Right lung (tissue), 5 donors: ENCODE data around the gene WNT2B. TPM values are rescaled to one million over a fixed set of nuclear protein-coding genes. Genes with fewer than 3 reads are reported as not detected.

Source experiments
- DNase-seq, 2 donors: peaks; one replicate each; pipeline ENCODE4 v3.0.0-alpha.2; 2013
- polyA plus RNA-seq, 5 donors: library from polyadenylated mRNA; unstranded; fragments of 120-200 nt; gene quantifications; one replicate each; pipeline versions ENCODE4 v1.2.1 to v1.2.3, GENCODE V29; 2013; ENCODE audit warnings: inconsistent platforms in 1 of 5, low replicate concordance in 1 of 5; ENCODE audit not compliant: insufficient read length in 5 of 5, insufficient read depth in 1 of 5

The WNT2B gene
- polyA plus RNA-seq, 5 donors, result 3.5 to 6.5 (median 4.7) TPM

DNA sequence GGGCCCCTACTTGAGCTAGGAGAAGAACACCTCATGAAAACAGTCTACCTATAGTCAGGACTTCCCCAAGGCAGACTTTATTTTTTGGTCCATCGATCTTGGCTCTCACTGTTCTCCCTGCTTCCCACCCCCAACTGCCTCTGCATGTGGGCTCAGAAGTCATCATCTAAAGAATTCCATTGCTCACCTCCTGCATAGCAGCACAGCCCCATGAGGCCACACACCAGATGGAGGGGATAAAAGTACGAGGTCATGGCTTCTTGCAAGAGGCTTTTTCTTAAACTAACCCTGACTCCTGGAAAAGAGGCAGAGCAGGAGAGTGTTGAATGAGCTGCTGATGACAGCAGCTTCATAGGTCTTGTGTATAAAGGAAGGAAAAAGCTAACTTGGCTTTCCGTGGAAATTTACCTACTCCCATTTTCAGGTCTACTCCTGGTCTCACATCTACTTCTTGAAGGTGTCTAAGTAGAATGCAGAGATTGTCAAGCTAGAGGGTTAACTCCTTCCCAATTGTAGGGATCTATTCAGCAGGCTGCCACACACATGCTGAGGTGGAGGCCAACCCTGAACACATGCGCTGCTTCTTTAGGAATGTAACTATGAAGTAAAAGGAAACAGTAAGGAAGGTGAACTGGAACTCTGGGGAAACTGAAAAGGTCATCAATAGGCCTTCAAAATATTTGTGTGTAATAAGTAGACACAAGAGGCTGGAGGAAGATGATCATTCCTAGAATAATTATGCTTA is 18.7 kb downstream of the WNT2B start:
- DNase-seq, result no peak

DNA sequence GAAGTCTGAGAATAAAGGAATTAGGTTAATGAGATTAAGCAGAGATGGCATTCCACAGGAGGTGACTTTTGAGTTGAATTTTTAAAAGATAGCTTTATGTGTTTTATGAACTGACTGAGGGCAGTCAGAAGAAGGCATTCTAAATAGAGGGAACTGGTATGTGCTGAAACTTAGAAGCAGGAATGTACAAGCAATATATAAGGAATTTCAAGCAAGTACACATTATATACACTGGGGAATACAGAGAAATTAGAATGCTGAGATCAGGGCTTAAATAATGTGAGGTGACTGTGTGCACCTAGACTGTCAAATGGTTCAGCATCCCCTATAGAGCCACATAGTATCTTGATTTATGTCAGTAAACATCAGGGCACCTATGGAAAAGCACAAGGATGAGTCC is 19.3 kb downstream of the WNT2B start:
- no peak for DNase-seq

DNA sequence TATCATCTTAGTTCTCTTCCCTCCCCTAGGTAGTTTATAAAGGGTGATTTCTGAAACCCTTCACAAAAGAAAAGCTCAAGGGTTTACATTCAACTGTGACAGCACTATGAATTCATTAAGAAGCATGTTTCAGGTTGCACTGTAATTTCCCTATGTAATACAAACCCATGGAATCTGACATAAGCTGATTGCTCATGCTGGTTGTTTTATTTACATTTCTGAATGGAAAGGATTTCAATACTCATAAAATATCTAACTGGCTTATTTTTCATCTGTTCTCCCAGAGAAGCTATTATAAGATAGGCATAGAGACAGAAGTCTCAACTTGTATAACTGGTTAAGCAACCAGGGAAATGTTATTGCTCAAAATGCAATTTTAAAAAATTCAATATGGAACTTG is 20.5 kb downstream of the WNT2B start:
- DNase-seq, result no peak

DNA sequence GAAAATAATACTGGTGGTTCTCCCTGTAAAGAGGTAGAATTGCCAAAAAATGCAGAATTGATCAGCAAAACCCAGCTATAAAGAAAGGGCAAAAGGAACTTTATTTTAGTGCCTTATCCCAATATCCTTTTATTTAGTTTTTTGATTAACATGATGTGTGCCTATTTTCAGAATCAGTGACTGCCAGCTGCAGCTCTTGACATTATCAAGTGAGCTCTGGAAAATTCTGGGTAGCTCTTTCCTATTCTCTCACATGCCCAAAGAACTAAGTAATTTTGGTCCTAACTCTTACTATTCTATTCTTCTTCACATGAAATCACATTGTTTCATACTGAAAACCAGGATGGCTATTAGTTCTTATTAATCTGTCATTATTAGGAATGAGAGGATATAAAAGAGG is 22.1 kb downstream of the WNT2B start:
- DNase-seq, result no peak

DNA sequence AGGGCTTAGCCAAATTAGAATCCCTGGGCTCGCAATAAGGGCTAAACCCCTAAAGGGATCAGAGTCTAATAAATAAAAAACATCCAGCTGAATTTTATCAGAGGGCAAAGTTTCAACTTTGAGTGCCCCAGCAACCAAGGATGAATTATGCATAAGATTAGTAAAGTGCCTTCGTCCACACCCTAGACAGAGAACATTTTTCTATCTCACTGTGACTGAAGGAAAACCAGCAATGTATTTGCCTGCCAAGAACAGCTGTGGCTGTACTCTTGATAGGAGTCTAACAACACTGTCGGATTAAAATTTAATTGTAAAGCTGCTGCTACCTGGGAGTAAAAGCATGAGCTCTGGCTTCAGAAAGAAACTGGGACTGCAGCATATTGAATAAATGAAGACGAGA is 23.3 kb downstream of the WNT2B start:
- no peak for DNase-seq

DNA sequence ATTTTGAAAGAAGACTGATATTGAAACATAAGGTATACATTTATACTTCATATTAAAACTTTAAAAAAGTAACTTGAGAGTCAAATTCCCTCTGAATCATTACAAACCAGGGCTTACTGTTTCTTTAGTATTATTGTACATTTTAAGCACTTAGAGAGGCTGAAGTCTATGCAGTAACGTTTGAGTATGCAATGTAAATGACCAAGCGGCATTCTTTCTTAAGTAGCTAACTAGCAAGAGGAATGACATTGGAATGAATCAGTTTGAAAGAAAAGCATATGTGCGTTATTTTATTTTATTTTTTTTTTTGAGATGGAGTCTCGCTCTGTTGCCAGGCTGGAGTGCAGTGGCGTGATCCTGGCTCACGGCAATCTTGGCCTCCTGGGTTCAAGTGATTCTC is 24.3 kb downstream of the WNT2B start:
- DNase-seq, result no peak

DNA sequence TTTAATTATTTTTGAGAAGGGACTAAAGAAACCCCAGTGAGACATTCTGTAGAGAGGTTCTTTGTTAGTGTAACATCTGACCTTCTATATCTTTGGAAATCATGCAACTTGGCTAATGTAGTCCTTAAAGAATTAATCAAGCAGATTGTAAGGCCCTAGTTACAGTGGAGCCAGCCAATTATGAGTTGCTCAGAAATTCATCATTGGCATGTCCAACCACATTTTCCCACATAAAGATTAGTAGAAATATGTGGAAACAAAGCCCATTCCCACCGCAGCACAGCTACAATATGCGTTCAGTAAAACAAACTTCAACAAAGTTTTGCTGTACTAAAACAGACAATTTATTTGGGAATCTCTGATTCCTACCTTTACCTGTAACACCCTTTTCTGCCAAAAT is 27.8 kb downstream of the WNT2B start:
- DNase-seq, result peak in 1 of 2 donors; percentile 5

DNA sequence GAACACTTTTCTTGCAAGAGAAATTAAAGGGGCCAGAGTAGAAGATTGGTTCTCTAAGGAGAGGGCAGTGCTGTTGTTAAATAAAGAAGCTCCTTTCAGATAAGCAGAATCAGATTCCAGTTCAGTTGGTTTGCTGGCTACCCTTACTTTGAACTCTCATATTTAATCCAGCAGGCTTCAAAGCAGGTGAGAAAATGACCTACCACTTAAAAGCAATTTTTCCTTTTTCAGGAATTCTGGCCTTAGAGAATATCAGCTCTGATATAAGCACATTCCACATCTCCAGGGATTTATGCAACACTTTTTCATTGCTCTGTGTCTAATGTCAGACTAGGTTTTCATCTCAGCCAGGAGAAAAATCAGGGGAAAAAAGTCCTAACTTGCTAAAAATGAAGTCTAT is 28.7 kb downstream of the WNT2B start:
- DNase-seq, result no peak

DNA sequence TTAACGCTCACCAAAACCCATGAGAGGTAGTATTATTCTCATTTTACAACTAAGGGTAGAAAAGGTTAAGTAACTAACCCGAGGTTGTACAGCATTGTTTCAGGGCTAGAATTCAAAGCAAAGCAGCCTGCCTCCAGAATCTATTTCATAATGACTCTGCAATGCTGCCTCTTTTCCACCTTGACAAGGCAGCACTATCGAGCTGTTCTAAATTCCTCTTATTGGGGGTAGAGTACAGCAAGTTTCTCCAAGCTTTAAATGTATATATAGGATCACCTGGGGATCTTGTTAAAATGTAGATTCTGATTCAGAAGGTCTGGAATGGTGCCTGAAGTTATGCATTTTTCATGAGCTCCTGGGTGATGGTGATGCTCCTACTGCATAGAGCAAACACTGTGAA is 30.1 kb downstream of the WNT2B start:
- no peak for DNase-seq

DNA sequence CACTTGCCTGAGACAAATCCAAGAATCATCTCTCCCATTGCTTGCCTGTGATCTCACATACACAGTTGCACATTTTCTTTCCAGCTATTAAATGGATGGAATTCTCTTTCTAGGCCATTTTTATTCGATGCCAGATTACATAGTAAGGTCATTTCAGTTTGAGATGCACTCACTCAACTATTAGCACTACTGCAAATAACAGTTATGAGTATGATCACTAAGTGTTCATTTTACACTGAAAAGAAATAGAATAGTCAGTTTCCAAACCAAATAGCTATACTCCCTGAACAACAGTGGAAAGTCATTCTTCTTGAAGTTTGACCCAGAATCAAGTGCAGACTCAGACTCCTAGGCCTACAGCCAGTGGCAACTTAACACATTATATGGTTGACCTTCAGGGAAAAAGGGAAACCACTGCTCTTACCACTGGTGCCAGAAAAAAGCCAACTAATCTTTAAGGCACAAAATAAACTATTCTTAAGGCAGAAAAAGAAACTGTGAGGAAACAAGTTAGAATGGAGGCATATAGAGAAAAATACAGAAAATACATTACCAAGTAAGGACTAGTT is 31.5 kb downstream of the WNT2B start:
- DNase-seq, result no peak

DNA sequence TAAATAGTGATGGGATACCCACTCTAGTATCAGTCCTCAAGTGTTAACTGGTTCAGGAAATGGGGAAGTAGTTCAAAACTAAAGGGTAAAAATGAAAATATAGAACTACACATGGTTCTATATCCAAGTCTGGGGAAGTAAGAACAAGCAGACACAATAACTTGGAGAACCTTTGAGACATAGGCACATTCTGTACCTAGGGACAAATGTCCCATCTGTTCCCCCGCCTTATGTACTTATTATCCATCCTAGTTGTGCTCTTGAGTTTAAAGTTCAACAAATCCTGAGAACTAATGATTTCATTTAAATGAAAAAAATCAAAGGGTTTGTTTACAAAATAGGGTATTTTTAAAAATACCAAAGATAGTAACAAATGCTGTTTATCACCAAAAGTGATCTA is 32.5 kb downstream of the WNT2B start:
- DNase-seq, result no peak

DNA sequence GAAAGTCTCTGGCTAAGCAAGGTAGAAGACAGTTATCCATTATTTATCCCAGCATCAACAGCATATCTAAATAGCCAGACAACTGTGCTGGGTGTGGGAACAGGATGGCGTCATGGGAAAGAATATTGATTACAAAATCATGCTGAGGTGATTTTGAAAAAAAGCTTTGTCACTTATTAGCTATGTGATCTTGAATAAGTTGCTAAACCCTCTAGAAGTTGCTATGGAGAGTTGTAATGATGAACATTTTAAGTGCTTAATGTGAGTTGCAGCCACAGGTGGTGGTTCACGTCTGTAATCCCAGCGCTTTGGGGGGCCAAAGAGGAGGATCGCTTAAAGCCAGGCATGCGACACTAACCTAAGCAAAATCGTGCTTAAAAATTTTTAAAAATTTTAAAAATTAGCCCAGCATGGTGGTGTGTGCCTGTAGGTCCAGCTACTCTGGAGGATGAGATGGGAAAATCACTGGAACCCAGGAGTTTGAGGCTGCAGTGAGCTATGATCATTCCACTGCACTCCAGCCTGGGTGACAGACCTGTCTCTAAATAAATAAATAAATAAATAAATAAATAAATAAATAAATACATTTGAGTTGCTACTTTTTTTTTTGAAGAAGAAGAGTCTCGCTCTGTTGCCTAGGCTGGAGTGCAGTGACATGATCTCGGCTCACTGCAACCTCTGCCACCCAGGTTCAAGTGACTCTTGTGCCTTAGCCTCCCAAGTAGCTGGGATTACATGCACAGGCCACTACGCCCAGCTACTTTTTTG is 33.6 kb downstream of the WNT2B start:
- DNase-seq, result no peak

DNA sequence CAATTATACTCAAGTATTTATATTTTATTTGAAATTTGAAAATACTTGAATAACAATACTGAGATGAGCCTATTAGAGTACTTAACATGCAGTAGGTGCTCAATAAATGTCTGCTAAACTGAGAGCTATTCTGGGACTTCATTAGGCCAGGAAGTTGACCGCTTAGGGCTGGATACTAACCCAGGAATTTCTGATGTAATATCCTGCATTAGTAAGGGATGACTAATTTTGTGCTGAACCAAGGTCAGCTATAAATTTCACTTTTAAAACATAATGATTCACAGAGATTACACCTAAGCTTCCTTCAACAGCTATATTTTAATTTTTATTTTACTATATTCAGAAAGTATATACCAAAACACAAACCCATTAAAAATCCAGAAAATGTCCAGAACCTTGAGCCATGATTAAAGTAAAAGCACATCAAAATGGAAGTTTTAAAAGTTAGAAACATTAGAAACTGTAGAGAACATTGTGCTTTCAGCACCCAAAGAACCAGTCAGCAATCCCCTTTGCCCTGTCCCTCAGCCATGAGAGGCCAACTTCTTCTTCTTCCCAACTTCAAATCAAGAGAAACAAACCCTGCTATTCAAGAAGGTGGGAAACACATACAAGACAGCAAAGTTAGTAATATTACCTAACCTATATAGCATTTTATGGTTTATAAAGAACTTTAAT is 35.4 kb downstream of the WNT2B start:
- no peak for DNase-seq

DNA sequence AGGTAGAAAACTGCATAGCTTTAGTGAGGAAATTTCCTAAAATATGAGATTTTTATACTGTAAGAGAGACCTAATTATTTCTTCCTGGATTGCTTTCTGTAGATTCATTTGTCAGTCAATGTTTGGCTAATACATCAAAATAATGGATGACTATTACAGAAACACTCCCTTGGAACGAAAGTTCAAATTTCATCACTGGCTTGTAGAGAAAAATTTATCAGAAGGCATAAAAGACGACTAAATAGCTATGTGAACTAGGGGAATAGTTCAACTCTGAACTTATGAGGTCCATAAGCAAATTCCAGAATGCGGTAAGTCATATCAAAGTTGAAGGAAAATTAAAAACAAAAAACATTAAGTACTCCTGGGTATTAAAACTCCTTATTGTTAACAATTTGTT is 36.0 kb downstream of the WNT2B start:
- no peak for DNase-seq

DNA sequence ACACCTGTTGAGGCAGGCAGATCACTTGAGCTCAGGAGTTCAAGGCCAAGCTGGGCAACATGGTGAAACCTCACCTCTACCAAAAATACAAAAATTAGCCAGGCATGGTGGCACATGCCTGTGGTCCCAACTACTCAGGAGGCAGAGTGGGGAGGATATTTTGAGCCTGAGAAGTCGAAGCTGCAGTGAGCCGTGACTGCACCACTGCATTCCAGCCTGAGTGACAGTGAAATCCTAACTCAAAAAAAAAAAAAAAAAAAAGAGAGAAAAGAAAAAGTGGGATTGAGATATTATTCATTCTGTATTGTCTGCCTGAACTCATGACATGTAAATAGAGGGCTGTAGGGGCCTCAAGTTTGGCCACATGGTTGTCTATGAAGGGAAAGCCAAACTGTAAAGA is 37.3 kb downstream of the WNT2B start:
- no peak for DNase-seq

DNA sequence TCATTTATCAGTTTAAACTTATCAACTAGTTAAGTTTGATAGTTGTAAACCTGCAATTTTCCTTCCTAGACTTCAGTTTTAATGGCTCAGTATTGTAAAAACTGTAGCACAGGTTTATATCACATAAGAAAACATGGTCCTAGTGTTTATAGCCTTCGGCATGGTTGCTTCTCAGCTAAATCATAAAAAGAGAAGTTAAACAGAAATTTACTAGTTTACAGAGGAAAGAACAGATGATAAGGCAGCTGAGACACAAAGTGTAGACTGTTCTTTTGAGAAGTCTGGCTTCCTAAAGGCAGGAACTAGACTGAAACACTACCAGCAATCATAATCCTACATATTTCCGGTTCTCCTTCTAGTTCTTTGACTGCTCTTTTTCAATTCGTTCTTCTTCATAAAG is 39.8 kb downstream of the WNT2B start:
- no peak for DNase-seq

DNA sequence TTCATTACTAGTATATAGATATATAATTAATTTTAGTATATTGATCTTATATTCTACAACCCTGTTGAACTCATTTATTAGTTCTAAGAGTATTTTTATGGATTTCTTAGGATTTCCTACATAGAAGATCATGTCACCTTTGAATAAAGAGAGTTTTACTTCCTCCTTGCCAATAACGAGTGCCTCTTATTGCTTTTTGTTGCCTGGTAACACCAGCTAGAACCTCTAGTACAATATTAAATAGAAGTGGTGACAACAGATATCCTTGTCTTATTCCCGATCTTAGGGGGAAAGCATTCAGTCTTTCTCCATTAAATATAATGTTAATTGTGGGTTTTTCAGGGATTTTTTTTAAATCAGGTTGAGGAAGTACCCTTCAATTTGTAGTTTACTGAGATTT is 40.8 kb downstream of the WNT2B start:
- no peak for DNase-seq

DNA sequence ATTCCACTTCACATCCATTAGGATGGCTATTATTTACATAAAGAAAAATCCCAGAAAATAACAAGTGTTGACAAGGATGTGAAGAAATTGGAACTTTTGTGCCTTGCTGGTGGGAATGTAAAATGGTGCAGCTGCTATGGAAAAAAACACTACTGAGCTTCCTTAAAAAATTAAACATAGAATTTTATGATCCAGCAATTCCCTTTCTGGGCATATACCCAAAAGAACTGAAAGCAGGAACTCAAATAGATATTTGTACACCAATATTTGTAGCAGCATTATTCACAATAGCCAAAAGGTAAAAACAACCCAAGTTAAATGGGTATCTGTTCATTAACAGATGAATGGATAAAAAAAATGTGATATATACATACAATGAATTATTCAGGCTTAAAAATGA is 45.6 kb downstream of the WNT2B start:
- no peak for DNase-seq

DNA sequence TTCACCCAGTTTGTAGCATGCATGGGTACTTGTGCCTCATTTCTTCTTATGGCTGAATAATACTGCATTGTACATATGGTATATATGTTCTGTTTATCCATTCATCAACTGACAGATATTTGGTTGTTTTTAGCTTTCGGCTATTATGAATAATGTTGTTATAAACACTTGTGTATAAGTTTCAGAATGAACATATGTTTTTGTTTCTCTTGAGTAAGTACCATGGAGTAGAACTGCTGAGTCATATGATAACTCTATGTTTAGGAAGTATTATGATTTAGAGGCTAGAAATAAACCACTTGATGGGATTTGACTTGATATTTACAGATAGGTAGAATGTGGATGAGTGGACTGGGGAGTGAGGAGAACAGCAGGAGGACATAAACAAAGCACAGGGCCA is 48.6 kb downstream of the WNT2B start:
- DNase-seq, result no peak

DNA sequence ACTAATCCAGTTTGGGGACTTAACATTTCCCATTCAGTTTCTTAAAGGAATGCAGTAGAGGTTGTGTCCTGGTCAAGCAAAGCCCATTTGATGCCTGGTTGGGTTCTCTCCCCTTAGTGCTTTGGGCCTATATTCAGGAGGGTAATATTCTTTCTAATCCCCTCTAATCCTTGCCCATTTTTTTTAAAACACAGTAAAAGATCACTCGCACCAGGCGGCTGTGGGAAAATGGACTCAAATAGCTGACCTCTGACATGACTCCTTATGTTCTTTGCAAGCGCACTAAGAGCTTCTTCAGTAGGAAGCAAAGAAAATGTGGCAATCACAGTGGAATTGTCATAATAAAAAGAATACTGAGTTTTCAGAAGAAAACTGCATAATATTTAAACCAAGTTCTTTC is 49.9 kb downstream of the WNT2B start:
- no peak for DNase-seq

DNA sequence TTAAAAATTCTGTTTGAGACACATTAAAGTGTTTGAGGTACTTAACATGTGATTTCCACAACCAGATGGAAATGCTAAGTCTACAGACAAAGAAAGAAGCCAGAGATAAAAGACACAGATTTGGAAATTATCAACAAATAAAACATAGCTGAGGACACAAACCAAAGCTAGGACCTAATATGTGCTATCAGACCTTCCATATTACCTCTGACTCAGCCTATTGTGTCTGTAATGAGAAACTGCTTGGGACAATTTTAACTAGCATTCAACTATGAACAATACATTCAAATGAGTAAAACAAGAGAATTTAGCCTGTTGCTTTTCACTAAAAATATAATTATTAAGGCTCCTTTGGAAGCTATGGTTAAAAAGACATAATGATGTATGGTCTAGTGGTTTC is 54.6 kb downstream of the WNT2B start:
- DNase-seq, result no peak

DNA sequence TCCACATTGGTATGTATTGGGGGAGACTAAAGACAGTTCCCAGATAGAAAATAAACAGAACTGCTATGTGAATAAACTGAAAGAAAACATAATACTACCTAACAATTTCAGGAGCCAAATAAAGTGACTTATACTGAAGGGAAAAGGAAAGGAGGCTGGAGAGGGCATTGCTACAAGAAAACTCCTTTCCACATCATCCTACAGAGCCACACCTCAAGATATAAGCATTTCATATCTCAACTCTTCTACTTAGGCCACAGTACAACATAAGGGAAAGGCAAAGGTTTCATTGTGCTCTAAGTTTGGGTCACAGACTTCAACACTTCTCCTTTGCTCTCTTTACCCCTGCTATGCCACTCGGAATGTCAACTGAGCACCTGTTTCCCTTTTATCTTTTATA is 55.3 kb downstream of the WNT2B start:
- DNase-seq, result no peak

DNA sequence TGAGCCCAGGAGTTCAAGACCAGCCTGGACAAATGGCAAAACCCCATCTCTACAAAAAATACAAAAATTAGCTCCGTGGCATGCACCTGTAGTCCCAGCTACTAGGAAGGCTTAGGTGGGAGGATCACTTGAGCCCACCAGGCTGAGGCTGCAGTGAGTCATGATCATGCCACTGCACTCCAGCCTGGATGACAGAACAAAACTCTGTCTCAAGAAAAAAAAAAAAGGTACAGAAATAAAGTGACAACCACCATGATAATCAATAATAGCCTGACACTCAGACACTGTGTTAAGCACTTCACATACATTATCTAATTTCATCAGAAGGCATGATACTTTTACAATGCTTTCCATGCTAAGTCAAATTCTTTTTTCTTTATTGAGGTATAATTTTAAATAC is 57.0 kb downstream of the WNT2B start:
- DNase-seq, result no peak
